Measurements from ENCODE around the gene PRR23A. TPM values are rescaled to one million over a fixed set of nuclear protein-coding genes. Genes with fewer than 3 reads are reported as not detected.

PRR23A gene
- polyA plus RNA-seq, 1 donor, result not detected

- Histone ChIP-seq H3K36me3 (ENCODE audit: control insufficient read depth, insufficient read depth, low read length) (no peaks in the 10 kb centered on the region), H3K27me3 (ENCODE audit: control insufficient read depth, insufficient read depth, low read length) (peaks cover 13% of the 10 kb centered on the region), H3K4me1 (ENCODE audit: control insufficient read depth, insufficient read depth, low read length) (no peaks in the 10 kb centered on the region), H3K9me3 (ENCODE audit: control insufficient read depth, low read depth, low read length) (peaks cover 15% of the 10 kb centered on the region), H3K4me3 (ENCODE audit: low read length) (no peak overlapping the region), H3K27ac (ENCODE audit: low read length) (no peak overlapping the region)
- DNase-seq, result no peak
- no CpG with 5 or more reads among the region's 81 CpGs for WGBS (ENCODE audit: insufficient coverage, low lambda C conversion rate)
Measured at GRCh38 chr3:139020036-139020867, 14.2 kb upstream of the PRR23A start.

DNA sequence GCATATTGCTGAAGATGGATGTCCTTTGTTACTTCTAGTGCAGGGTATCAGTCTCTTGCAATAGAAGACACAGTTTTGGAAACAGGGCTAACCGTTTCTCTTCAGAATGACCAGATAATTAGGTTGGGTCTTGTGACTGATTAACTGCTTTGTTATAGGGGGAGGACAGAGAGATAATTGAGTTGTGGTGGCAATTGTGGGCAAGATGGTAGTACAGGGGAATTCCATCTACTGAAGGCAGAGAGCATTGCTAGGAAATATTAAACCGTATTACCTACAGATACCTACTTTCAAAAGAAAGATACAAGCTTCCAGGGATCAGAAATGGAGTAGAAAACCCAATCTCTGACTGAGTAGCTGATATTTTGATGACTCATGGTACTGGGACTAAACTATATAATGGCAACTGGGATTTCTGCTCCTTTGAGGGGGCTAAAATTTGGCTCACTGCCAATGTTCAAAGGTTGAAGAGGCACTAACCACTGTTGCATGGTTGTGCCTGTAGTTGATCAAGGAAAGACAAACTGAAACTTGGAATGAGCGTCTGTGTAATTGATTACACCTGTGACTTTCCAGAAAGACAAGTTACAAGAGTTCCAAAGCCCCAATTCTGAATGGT is 10.5 kb upstream of the PRR23A start:
- Histone ChIP-seq H3K4me3 (ENCODE audit: low read length) (no peak overlapping the region), H3K4me1 (ENCODE audit: control insufficient read depth, insufficient read depth, low read length) (no peaks in the 10 kb centered on the region), H3K36me3 (ENCODE audit: control insufficient read depth, insufficient read depth, low read length) (no peaks in the 10 kb centered on the region), H3K27ac (ENCODE audit: low read length) (no peak overlapping the region), H3K27me3 (ENCODE audit: control insufficient read depth, insufficient read depth, low read length) (peaks cover 13% of the 10 kb centered on the region), H3K9me3 (ENCODE audit: control insufficient read depth, low read depth, low read length) (peaks cover 15% of the 10 kb centered on the region)
- no peak for DNase-seq
- WGBS (ENCODE audit: insufficient coverage, low lambda C conversion rate), result no CpG with 5 or more reads among the region's 3 CpGs

DNA sequence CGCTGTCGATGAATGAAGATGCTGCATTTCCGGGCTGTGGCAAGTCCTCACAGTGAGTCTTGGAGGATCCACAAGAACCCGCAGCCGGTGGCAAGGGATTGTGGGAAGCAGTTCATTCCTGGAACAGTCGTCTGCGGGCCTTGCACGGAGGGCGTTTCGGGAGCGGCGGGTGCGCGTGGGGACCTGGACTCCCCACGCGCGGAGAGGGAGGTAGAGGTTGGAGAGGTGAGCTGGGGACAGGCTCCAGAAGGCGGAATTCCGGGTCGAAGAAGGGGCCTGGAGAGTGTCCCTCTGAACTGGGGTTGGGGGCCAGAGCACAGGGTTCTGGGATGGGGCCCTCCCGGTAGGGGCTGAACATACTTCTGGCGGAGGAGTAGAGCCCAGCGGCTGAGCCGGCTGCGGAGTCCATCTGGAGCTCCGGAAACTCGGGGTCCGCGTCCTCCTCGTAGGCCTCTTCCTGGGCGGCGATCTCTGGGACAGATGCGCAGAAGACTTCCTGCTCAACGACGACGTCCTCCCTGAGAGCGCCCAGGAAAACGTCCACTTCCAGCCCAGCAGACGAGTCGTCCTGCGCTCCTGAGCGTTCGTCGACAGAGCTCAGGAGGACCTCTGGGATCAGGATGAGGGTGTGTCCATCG is 593 bp downstream of the PRR23A start:
- no CpG with 5 or more reads among the region's 45 CpGs for WGBS (ENCODE audit: insufficient coverage, low lambda C conversion rate)
- no peaks in the 10 kb centered on the region for H3K27me3 ChIP-seq (ENCODE audit: control insufficient read depth, insufficient read depth, low read length)
- no peak overlapping the region for H3K4me3 ChIP-seq (ENCODE audit: low read length)
- no peak for DNase-seq
- H3K36me3 ChIP-seq (ENCODE audit: control insufficient read depth, insufficient read depth, low read length), result no peaks in the 10 kb centered on the region
- H3K27ac ChIP-seq (ENCODE audit: low read length), result no peak overlapping the region
- H3K9me3 ChIP-seq (ENCODE audit: control insufficient read depth, low read depth, low read length), result peaks cover 19% of the 10 kb centered on the region
- no peaks in the 10 kb centered on the region for H3K4me1 ChIP-seq (ENCODE audit: control insufficient read depth, insufficient read depth, low read length)

GRCh38 chr3:138995706-138996105 is 10.4 kb downstream of the PRR23A start:
- H3K9me3 ChIP-seq (ENCODE audit: control insufficient read depth, low read depth, low read length), result peaks cover 3% of the 10 kb centered on the region

GRCh38 chr3:138987181-138987580 is 18.9 kb downstream of the PRR23A start:
- no CpG with 5 or more reads among the region's 2 CpGs for WGBS (ENCODE audit: insufficient coverage, low lambda C conversion rate)
- DNase-seq, result no peak

More at GRCh38 chr3:138995706-138996105, 10.4 kb downstream of the PRR23A start:
- no CpG with 5 or more reads among the region's 1 CpG for WGBS (ENCODE audit: insufficient coverage, low lambda C conversion rate)
- Histone ChIP-seq H3K36me3 (ENCODE audit: control insufficient read depth, insufficient read depth, low read length) (no peaks in the 10 kb centered on the region), H3K27me3 (ENCODE audit: control insufficient read depth, insufficient read depth, low read length) (peaks cover 7% of the 10 kb centered on the region), H3K4me1 (ENCODE audit: control insufficient read depth, insufficient read depth, low read length) (no peaks in the 10 kb centered on the region), H3K4me3 (ENCODE audit: low read length) (no peak overlapping the region), H3K27ac (ENCODE audit: low read length) (no peak overlapping the region)
- DNase-seq, result no peak

DNA sequence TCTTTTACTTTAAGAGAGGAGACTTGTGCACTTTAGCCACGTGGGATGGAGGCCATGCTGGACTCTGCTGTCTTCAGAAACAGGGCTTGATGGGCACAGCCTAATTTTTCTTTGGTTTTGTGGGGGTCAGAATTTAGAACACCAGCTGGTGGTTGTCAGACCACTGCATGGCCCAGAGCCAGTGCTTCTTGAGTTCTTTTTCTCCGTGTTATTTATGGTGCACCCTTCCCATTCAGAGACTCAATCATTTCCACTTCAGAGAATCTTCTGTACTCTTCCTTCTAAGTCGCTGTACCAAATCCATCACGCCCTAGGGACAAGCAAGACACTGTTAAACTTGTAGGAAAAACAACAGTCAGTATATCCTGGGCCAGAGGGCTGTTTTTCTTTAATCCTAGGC is 20.1 kb downstream of the PRR23A start:
- H3K36me3 ChIP-seq (ENCODE audit: control insufficient read depth, insufficient read depth, low read length), result no peaks in the 10 kb centered on the region
- WGBS (ENCODE audit: insufficient coverage, low lambda C conversion rate), result 43% methylated on average over 2 of the region's 4 CpGs
- no peaks in the 10 kb centered on the region for H3K9me3 ChIP-seq (ENCODE audit: control insufficient read depth, low read depth, low read length)
- no peak overlapping the region for H3K27ac ChIP-seq (ENCODE audit: low read length)
- no peak for DNase-seq
- H3K4me1 ChIP-seq (ENCODE audit: control insufficient read depth, insufficient read depth, low read length), result no peaks in the 10 kb centered on the region
- peaks cover 9% of the 10 kb centered on the region for H3K27me3 ChIP-seq (ENCODE audit: control insufficient read depth, insufficient read depth, low read length)
- no peak overlapping the region for H3K4me3 ChIP-seq (ENCODE audit: low read length)

More at GRCh38 chr3:138987181-138987580, 18.9 kb downstream of the PRR23A start:
- peaks cover 3% of the 10 kb centered on the region for H3K27me3 ChIP-seq (ENCODE audit: control insufficient read depth, insufficient read depth, low read length)
- H3K4me1 ChIP-seq (ENCODE audit: control insufficient read depth, insufficient read depth, low read length), result no peaks in the 10 kb centered on the region
- H3K9me3 ChIP-seq (ENCODE audit: control insufficient read depth, low read depth, low read length), result no peaks in the 10 kb centered on the region
- H3K4me3 ChIP-seq (ENCODE audit: low read length), result no peak overlapping the region
- no peak overlapping the region for H3K27ac ChIP-seq (ENCODE audit: low read length)
- no peaks in the 10 kb centered on the region for H3K36me3 ChIP-seq (ENCODE audit: control insufficient read depth, insufficient read depth, low read length)

GRCh38 chr3:138984816-138985215 is 21.3 kb downstream of the PRR23A start:
- no peak for DNase-seq
- no peaks in the 10 kb centered on the region for H3K9me3 ChIP-seq (ENCODE audit: control insufficient read depth, low read depth, low read length)
- H3K27ac ChIP-seq (ENCODE audit: low read length), result no peak overlapping the region
- no peaks in the 10 kb centered on the region for H3K4me1 ChIP-seq (ENCODE audit: control insufficient read depth, insufficient read depth, low read length)
- WGBS (ENCODE audit: insufficient coverage, low lambda C conversion rate), result no CpG with 5 or more reads among the region's 3 CpGs
- H3K4me3 ChIP-seq (ENCODE audit: low read length), result no peak overlapping the region
- H3K36me3 ChIP-seq (ENCODE audit: control insufficient read depth, insufficient read depth, low read length), result no peaks in the 10 kb centered on the region
- H3K27me3 ChIP-seq (ENCODE audit: control insufficient read depth, insufficient read depth, low read length), result peaks cover 9% of the 10 kb centered on the region

- Histone ChIP-seq H3K9me3 (ENCODE audit: control insufficient read depth, low read depth, low read length) (no peaks in the 10 kb centered on the region), H3K27me3 (ENCODE audit: control insufficient read depth, insufficient read depth, low read length) (peaks cover 2% of the 10 kb centered on the region), H3K36me3 (ENCODE audit: control insufficient read depth, insufficient read depth, low read length) (no peaks in the 10 kb centered on the region), H3K4me1 (ENCODE audit: control insufficient read depth, insufficient read depth, low read length) (no peaks in the 10 kb centered on the region), H3K27ac (ENCODE audit: low read length) (no peak overlapping the region), H3K4me3 (ENCODE audit: low read length) (no peak overlapping the region)
- no peak for DNase-seq
Measured at GRCh38 chr3:138976047-138976446, 30.0 kb downstream of the PRR23A start.

DNA sequence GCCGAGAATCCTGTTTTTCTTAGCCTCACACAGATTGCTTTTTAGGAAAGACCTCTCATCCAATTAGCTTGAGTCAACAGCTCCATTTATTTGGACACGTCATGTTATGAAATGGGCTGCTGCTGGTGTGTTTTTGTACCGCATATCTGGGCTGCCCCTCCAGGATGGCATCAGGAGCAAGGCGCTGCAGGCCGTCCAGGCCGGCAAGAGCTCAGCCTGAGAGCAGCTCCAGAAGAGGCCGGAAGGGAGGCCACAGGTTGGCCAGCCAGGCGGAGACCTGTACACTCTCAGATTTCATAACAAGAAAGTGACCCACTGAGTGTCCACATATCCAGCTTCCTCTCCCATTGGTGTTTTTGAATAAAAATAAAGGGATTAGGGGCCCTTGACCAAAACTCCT is 30.7 kb downstream of the PRR23A start:
- no peak overlapping the region for H3K4me3 ChIP-seq (ENCODE audit: low read length)
- H3K36me3 ChIP-seq (ENCODE audit: control insufficient read depth, insufficient read depth, low read length), result no peaks in the 10 kb centered on the region
- no peak overlapping the region for H3K27ac ChIP-seq (ENCODE audit: low read length)
- DNase-seq, result no peak
- H3K4me1 ChIP-seq (ENCODE audit: control insufficient read depth, insufficient read depth, low read length), result no peaks in the 10 kb centered on the region
- H3K27me3 ChIP-seq (ENCODE audit: control insufficient read depth, insufficient read depth, low read length), result peaks cover 8% of the 10 kb centered on the region
- WGBS (ENCODE audit: insufficient coverage, low lambda C conversion rate), result no CpG with 5 or more reads among the region's 8 CpGs
- H3K9me3 ChIP-seq (ENCODE audit: control insufficient read depth, low read depth, low read length), result no peaks in the 10 kb centered on the region

DNA sequence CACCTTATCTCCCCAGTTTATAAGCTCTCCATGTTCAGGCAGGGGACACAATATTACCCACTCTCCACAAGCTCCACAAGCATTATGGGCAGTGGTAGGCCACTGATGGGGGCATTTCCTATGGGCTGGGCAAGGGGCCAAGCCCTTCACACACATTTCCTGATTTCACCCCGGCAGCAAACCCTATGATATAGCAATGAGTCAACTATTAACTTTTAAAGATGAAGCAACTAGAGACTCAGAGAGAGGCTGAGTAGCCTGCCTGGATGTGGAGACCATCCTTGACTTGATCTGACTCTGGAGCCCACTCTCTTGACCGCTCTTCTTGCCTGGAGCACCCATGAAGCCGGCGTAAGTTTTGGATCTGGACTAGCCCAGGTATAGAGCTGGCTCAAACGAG is 31.6 kb downstream of the PRR23A start:
- no peaks in the 10 kb centered on the region for H3K9me3 ChIP-seq (ENCODE audit: control insufficient read depth, low read depth, low read length)
- no peaks in the 10 kb centered on the region for H3K36me3 ChIP-seq (ENCODE audit: control insufficient read depth, insufficient read depth, low read length)
- H3K27me3 ChIP-seq (ENCODE audit: control insufficient read depth, insufficient read depth, low read length), result peaks cover 8% of the 10 kb centered on the region
- no CpG with 5 or more reads among the region's 5 CpGs for WGBS (ENCODE audit: insufficient coverage, low lambda C conversion rate)
- H3K4me1 ChIP-seq (ENCODE audit: control insufficient read depth, insufficient read depth, low read length), result no peaks in the 10 kb centered on the region
- DNase-seq, result no peak
- H3K27ac ChIP-seq (ENCODE audit: low read length), result no peak overlapping the region
- H3K4me3 ChIP-seq (ENCODE audit: low read length), result no peak overlapping the region
